HG03159 (cell line): Measurements from ENCODE around the gene RASEF.

ENCODE experiments used
- ATAC-seq: cut with Tn5 transposase; IDR thresholded peaks from one replicate; pipeline ENCODE4 v1.9.1; 2021; ENCODE audit warnings: mild to moderate bottlenecking, moderate library complexity; ENCODE audit not compliant: unreplicated experiment

Gene RASEF

GRCh38 chr9:83013867-83014605 lies 48.9 kb downstream of the RASEF start:
- no peak for ATAC-seq

DNA sequence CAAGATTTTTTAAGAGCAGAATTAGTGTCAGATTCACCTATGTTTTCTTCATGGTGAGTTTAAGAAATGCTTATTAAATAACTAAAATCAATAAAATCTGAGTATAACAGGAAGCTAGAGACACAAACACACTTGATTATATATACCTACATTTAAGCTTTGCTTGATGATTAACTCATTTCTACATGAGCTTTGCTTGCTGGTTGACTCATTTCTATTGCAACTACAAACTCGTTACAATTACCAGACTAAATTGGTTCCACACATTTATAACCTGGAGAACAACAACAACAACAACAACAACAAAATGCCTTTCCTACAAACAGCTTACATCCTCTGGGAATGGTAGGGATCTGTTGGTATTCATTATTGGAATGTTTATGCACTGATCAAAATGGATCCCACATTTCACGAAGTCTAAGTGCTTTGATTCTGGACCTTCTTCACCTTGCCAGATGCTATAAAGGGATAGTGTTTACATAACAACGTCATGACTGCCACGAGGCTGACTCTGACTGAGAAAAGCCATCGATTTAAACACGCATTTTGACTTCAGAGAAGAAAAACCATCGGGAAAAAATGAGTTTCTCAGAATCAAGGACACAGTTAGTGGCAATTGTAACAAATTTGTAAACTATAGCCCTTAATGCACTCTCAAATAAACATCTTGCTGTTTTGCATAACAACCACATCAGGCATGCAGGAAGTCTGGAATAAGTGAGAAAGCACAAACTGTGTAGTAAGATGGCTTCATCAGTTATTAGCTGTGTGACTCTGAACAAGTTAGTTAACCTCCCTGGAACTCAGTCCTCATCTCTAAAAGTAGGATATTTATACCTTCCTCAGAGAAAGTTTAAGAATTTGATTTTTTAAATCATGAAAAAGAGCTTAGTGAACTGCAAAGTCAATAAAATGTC lies 49.8 kb downstream of the RASEF start:
- ATAC-seq, result no peak

- no peak for ATAC-seq
These were observed 50.6 kb downstream of the RASEF start for GRCh38 chr9:83012168-83012921.

GRCh38 chr9:83011611-83012010 lies 51.3 kb downstream of the RASEF start:
- ATAC-seq, result no peak

DNA sequence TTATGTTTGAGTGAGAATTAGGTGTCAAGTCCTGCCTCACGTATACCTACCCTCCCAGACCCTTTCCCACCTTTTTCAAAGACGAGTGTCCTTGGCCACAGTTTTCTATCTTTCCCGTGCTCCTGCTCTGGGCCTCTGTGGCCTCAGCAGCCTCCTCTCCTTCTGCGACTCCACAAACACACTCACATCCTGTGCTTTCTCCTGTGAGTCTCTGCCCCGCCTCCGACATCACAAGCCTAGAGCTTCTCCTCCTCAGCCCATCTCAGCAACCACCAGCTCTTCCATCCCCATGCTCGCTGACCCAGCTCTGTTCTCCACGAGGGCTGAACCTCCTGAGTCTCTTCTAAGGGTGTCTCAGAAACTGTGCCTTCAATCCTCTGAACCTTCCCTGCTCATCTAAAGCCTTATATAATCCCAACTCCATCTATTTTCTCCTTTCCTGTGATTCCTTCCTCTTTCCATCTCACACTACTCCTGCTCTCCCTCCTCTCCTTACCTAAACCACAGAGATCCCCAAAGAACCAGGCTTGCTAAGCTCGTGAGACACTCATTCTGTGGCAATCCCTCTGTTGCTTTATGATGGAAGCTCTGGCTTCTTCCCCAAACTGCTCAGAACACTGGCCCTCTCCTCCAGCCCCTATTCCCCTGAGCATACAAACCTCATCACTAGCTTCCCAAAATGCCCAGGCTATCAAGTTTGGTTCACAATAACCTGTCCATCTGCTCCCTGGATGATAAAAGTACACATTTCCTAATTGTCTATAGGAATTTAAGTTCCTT lies 55.2 kb downstream of the RASEF start:
- ATAC-seq, result no peak

DNA sequence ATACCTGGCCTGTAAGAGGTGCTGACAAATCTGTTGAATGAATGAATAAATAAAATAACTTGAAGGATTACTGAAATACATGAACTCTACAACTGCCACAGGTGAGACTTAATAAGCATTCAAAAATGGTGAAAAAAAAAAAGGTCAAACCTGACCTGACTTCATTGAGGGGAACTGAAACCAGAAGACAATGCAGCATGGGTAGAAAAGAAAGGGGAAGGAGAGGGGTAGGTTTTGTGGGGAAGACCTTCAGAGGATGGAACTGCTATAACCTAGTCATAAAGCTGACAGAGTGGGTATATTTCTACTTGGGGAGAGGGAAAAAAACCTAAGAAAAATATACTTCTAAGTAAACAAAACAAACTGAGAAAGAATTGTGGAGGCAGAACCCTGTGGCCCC lies 56.6 kb downstream of the RASEF start:
- peak; percentile 84 for ATAC-seq

- no peak for ATAC-seq
These were observed 57.0 kb downstream of the RASEF start for GRCh38 chr9:83005963-83006362.

GRCh38 chr9:83005361-83005760 lies 57.6 kb downstream of the RASEF start:
- ATAC-seq, result no peak

- no peak for ATAC-seq
These were observed 60.6 kb downstream of the RASEF start for GRCh38 chr9:83002329-83002728.

- ATAC-seq, result no peak
These were observed 62.2 kb downstream of the RASEF start for GRCh38 chr9:83000765-83001164.

DNA sequence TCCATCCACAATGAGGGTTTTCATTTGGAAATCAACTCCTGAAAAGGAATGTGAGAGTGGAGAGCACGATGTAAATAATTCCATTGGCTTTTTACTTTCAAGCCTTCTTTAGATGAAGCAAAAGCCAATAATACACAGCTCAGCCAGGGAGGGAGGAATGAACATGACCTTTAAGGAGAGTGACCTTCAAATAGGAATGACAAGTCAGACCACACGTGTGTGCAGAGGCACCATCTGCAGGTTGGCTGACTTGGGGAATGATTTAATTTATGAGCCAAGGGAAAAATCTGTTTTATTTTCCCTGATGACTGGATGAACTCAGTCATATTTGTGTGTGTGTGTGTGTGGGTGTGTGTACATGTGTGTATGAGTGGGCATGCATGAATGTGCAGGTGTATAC lies 64.5 kb downstream of the RASEF start:
- no peak for ATAC-seq

- no peak for ATAC-seq
These were observed 65.3 kb downstream of the RASEF start for GRCh38 chr9:82997476-82998140.

DNA sequence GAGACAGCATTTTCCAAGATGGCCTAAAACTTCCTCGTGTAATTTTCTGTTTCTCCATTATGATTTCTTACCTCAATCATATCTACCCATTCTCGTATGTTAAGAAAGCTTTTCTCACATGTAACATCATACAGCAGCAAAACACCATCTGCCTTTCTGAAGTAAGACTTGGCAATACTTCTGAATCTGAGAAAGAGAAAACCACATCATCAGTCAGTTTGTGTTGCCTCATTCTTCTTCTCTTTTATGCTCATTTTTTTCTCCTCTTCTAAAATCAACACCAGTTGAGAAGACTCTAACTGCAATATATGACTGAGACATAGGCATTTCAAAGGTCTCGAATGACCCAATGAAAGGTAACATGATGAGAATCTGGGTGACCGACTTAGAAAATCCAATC lies 66.0 kb downstream of the RASEF start:
- no peak for ATAC-seq

DNA sequence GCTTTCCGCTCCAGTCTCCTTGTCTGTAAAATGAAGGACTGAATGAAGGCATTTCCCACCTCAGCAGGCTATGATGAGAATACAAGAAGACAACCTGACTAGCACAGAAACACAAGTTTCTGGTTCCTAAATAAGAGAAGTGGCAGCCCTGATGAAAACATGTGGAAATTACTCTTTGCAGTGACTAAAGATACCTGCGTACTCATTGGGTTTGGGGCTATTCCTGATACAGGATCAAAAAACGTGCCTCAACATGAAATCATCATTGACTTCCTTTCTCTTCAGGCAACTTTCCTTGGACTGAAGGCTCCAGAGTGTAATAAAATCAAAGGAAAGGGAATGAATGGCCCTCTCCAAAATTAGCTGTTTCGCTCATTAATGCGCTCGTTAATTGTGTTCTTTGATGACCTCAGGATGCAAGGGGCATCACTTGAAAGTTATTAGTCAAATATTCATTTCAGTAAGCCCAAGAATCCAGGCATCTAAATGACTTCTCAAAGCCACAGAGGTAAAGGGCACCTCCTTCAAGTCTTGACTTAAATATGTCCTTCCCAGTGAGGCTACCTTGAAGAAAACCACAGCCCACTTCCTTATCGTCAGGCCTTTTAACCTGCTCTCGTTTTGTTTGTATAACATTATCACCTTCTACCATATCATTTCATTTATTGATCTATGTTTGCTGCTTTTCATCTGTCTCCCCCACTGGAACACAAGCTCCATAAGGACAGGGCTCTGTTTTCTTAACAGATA lies 68.9 kb downstream of the RASEF start:
- ATAC-seq, result no peak

- no peak for ATAC-seq
These were observed 71.3 kb downstream of the RASEF start for GRCh38 chr9:82991671-82992070.

GRCh38 chr9:82989929-82990328 lies 73.0 kb downstream of the RASEF start:
- no peak for ATAC-seq

DNA sequence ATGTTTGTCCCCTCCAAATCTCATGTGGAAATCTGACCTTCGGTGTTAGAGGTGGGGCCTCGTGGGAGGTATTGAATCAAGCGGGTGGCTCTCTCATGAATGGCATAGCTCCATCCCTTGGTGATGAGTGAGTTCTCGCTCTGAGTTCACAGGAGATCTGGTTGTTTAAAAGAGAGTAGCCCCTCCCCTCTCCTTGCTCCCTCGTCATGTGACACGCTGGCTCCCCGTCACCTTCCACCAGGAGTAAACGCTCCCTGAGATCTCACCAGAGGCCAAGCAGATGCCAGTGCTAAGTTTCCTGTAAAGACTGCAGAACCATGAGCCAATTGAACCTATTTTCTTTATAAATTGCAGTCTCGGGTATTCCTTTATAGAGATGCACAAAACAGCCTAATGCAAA lies 74.5 kb downstream of the RASEF start:
- ATAC-seq, result no peak

- no peak for ATAC-seq
These were observed 75.4 kb downstream of the RASEF start for GRCh38 chr9:82987370-82988189.

DNA sequence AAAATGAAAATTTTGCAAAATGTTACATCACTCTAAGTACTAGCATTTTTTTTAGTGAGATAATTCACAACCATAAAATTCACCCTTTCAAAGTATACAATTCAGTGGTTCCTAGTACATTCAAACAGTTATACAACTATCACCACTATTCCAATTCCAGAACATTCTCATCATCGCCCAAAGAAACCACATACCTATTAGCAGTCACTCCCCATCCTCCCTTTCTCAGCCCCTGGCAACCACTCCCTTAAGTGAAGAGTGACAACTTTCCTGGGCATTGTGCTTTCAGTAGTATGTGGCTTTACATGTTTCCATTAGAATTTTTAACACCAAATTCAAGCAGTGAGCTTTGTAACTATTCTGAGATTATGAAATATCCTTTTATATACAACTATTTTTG lies 81.4 kb downstream of the RASEF start:
- no peak for ATAC-seq
